ENCODE measurements around the gene WDR13.

DNA sequence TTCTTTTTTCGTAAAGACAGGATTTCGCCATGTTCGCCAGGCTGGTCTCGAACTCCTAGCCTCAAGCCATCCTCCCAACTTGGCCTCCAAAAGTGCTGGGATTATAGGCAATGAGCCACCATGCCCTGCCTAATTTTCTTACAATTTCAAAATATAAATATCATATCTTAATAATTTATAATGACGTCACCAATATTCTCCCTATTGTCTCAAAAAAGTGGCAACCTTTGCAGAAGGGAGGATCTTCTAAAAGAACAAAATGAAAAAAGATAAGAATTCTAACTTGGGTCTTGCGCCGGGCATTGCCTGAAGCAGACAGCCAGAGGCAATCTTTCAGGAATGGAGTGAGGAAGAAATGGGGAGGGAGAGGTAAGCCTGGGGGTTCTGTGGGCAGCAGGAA is 48.4 kb downstream of the WDR13 start:
- TF ChIP-seq, protein P1, sequence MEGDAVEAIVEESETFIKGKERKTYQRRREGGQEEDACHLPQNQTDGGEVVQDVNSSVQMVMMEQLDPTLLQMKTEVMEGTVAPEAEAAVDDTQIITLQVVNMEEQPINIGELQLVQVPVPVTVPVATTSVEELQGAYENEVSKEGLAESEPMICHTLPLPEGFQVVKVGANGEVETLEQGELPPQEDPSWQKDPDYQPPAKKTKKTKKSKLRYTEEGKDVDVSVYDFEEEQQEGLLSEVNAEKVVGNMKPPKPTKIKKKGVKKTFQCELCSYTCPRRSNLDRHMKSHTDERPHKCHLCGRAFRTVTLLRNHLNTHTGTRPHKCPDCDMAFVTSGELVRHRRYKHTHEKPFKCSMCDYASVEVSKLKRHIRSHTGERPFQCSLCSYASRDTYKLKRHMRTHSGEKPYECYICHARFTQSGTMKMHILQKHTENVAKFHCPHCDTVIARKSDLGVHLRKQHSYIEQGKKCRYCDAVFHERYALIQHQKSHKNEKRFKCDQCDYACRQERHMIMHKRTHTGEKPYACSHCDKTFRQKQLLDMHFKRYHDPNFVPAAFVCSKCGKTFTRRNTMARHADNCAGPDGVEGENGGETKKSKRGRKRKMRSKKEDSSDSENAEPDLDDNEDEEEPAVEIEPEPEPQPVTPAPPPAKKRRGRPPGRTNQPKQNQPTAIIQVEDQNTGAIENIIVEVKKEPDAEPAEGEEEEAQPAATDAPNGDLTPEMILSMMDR (IDR thresholded peaks at IDR 0.05) = no peak
- TF ChIP-seq POLR2A (IDR thresholded peaks at IDR 0.05) = no peak

Measured in uterus (tissue), 2 donors.